AG04449 (cell line): ENCODE measurements around the gene ZNF124.

ENCODE experiments used
- CTCF ChIA-PET: fragments of 350-600 bp; formaldehyde crosslinking; extraction: SDS; loops from one replicate; lab custom pipeline; 2021; ENCODE audit warnings: antibody characterized with exemption; lab: Yijun Ruan, JAX
- POLR2A ChIA-PET: fragments of 400-600, 350-600 bp; formaldehyde crosslinking; extraction: SDS; loops from one replicate; lab custom pipeline; 2020; ENCODE audit warnings: antibody characterized with exemption, inconsistent platforms; lab: Yijun Ruan, JAX
- DNase-seq: peaks from one replicate; pipeline ENCODE4 v3.0.0-alpha.2; 2010; ENCODE audit warnings: low read depth, low spot score
- H3K4me3 ChIP-seq: 2 replicates; pipeline ENCODE4 v1.5.1; 2011; ENCODE audit warnings: low read depth, mild to moderate bottlenecking, control low read depth, low read length
- TF ChIP-seq, protein P1 (sequence below): IDR thresholded peaks from one replicate; pipeline ENCODE4 v1.5.1; 2011; ENCODE audit warnings: mild to moderate bottlenecking, moderate library complexity, low read length, control low read depth, inconsistent platforms; ENCODE audit not compliant: insufficient read depth; ENCODE audit errors: missing control alignments

The ZNF124 gene

DNA sequence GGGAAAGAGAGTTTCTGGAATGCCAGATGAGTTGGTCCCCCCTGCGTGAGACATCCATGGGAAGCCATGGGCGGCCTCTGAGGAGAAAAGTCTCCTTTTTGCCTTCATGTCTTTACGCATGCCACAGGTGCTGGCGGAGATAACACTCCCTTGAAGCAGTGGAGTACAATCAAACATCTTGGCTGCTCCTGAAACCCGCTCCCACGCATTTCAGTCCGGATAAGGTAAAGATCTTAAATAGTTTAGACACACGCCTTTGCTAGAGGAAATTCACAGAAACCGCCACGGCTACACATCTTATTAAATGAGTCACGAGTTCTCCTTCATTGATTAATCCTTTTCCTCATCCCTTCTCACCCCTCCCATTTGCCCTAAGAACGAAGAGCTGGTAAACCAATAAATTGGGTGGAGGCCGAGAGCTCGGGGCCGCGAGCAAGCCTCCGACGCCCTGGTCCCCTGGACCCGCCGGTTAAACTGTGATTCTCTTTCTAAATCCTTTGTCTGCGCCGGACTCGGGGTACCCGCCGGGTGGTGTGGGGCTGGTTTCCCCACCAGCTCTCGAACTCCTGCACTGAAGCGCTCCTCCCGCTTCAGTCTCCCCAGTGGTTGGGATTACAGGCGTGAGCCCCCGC lies 61.1 kb downstream of the ZNF124 start:
- TF ChIP-seq, protein P1, sequence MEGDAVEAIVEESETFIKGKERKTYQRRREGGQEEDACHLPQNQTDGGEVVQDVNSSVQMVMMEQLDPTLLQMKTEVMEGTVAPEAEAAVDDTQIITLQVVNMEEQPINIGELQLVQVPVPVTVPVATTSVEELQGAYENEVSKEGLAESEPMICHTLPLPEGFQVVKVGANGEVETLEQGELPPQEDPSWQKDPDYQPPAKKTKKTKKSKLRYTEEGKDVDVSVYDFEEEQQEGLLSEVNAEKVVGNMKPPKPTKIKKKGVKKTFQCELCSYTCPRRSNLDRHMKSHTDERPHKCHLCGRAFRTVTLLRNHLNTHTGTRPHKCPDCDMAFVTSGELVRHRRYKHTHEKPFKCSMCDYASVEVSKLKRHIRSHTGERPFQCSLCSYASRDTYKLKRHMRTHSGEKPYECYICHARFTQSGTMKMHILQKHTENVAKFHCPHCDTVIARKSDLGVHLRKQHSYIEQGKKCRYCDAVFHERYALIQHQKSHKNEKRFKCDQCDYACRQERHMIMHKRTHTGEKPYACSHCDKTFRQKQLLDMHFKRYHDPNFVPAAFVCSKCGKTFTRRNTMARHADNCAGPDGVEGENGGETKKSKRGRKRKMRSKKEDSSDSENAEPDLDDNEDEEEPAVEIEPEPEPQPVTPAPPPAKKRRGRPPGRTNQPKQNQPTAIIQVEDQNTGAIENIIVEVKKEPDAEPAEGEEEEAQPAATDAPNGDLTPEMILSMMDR = no peak
- POLR2A ChIA-PET = interaction anchor here (0.7 kb wide), 1 partner anchor 100 kb away, joined by 3 read pairs; no protein-coding TSS in a partner anchor
- no peak for DNase-seq
- H3K4me3 ChIP-seq = peak overlapping the region; percentile 60
- CTCF ChIA-PET = interaction anchor here (1.1 kb wide), 1 partner anchor 262 kb away, joined by 3 read pairs; no protein-coding TSS in a partner anchor

DNA sequence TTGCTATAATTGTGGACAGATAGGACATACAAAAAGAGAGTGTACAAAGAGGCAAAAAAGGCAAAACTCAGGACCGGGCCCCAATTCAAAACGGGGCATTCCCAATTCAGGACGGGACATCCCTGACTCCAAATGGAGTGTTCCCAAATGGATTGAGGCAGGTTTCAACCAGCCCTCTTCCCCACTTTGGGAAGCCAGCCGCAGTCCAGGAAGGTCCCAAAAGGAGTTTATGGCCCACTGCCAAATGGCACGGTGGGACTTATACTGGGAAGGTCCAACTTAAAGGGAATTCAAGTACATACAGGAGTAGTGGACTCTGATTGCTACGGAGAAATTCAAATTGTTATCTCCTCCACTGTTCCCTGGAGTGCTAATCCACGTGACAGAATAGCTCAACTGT lies 64.1 kb downstream of the ZNF124 start:
- POLR2A ChIA-PET = no interaction called here
- H3K4me3 ChIP-seq = no peak overlapping the region
- TF ChIP-seq, protein P1 = no peak
- DNase-seq = no peak
- CTCF ChIA-PET = no interaction called here

DNA sequence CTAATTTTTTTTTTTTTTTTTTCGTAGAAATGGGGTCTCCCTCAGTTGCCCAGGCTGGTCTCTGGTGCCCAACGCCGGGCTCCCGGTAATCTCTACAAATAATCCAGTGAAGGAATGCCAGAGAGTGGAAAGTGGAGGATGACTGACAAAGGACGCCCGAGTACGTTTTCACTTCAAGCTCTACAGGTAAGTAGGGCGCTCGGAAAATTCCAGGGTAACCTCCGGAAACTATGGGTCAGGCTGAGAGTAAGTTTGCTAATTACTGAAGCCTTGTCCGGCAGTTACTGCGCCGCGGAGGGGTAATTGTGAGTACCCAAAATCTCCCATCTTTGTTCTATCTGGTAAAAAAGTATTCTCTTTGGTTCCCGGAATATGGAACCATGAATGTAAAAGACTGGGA lies 65.9 kb downstream of the ZNF124 start:
- DNase-seq = no peak
- CTCF ChIA-PET = interaction anchor here (0.9 kb wide), 1 partner anchor 267 kb away, joined by 4 read pairs; no protein-coding TSS in a partner anchor
- POLR2A ChIA-PET = no interaction called here
- TF ChIP-seq, protein P1 = no peak
- no peak overlapping the region for H3K4me3 ChIP-seq
